ENCODE results near the gene PECR. TPM values are rescaled to one million over a fixed set of nuclear protein-coding genes. Genes with fewer than 3 reads are reported as not detected.

PECR gene
- total RNA-seq, 1 experiment from 2014 or later = 16.3 TPM

DNA sequence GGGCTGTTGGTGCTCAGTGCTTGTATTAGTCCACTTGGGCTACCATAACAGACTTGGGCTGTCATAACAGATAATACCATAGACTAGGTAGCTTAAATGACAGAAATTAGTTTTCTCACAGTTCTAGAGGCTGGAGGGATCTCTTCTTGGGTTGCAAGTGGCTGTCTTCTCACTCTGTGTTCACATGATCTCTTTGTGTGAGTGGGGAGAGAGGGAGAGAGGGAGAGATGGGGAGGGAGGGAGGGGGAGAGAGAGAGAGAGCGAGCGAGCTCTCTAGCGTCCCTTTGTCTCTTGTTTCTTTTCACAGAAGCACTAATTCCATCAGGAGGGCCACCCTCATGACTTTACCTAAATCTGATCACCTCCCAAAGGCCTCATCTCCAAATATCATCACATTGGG, 23.1 kb upstream of the PECR start:
- ChIA-PET POLR2A (no interaction called here), CTCF (interaction anchor here (1.2 kb wide), 1 partner anchor 10 kb away, joined by 5 read pairs; no protein-coding TSS in a partner anchor), RAD21 (ENCODE audit: low non-redundant PET in 1 of 2, low total read pairs in 2 of 2, uncharacterized antibody in 2 of 2, unreplicated experiment in 2 of 2) (no interaction called here)
- no peaks in the 10 kb centered on the region for H3K36me3 ChIP-seq (ENCODE audit: control insufficient read depth in 1 of 2, insufficient read depth in 2 of 2, low read length in 2 of 2)
- BruUV-seq (replicated peaks) = no TSS peak
- no peaks in the 10 kb centered on the region for H3K9me3 ChIP-seq (ENCODE audit: control insufficient read depth in 1 of 2, insufficient read depth in 1 of 2, low read depth in 1 of 2, low read length in 2 of 2)
- TF ChIP-seq EGR1 (IDR thresholded peaks at IDR 0.05; ENCODE audit: low read depth) = no peak
- TF ChIP-seq CEBPB (IDR thresholded peaks at IDR 0.05; ENCODE audit: low read depth) = no peak
- no peak for TF ChIP-seq ZBTB33 (IDR thresholded peaks at IDR 0.05; ENCODE audit: extremely low read depth, insufficient replicate concordance, low read length)
- no peak for TF ChIP-seq ATF3 (IDR thresholded peaks at IDR 0.05)
- no peak for TF ChIP-seq SRF (IDR thresholded peaks at IDR 0.05; ENCODE audit: low read depth)
- ATAC-seq (no peak), DNase-seq (ENCODE audit: low read depth, low spot score) (no peak)
- H3K4me3 ChIP-seq (replicated peaks in 1 of 2; ENCODE audit: low read depth in 1 of 2, low read length in 2 of 2) = no peak overlapping the region
- peaks cover 6% of the 10 kb centered on the region for H3K79me2 ChIP-seq (ENCODE audit: insufficient read depth, low read length)
- no peak overlapping the region for H3K4me2 ChIP-seq (ENCODE audit: low read length)
- H2AFZ ChIP-seq (ENCODE audit: low read depth, low read length, poor library complexity, severe bottlenecking) = no peak overlapping the region
- H3K9ac ChIP-seq (ENCODE audit: low read length) = no peak overlapping the region
- no peak overlapping the region for H3K27ac ChIP-seq (ENCODE audit: low read depth, low read length)
- H3K4me1 ChIP-seq (ENCODE audit: control insufficient read depth in 1 of 2, insufficient read depth in 2 of 2, low read length in 2 of 2) = peaks cover 0 to 9% of the 10 kb centered on the region in 2 experiments; a peak in 3 of 4 replicates
- intact Hi-C loops (cut with micrococcal nuclease) = no loop called here
- no peaks in the 10 kb centered on the region for H4K20me1 ChIP-seq (ENCODE audit: insufficient read depth)
- no peaks in the 10 kb centered on the region for H3K9me2 ChIP-seq (ENCODE audit: insufficient read depth)
- H3K27me3 ChIP-seq (ENCODE audit: insufficient read depth, low read length) = no peaks in the 10 kb centered on the region

GRCh38 chr2:216103213-216103612, 21.6 kb upstream of the PECR start:
- no peak for ATAC-seq
- POLR2A ChIA-PET = no interaction called here

More at GRCh38 chr2:216103213-216103612, 21.6 kb upstream of the PECR start:
- Histone ChIP-seq H3K9me2 (ENCODE audit: insufficient read depth) (no peaks in the 10 kb centered on the region), H3K4me1 (ENCODE audit: control insufficient read depth in 1 of 2, insufficient read depth in 2 of 2, low read length in 2 of 2) (peaks cover 0 to 2% of the 10 kb centered on the region in 2 experiments; a peak in 1 of 4 replicates), H3K36me3 (ENCODE audit: control insufficient read depth in 1 of 2, insufficient read depth in 2 of 2, low read length in 2 of 2) (no peaks in the 10 kb centered on the region), H3K9me3 (ENCODE audit: control insufficient read depth in 1 of 2, insufficient read depth in 1 of 2, low read depth in 1 of 2, low read length in 2 of 2) (no peaks in the 10 kb centered on the region), H3K4me3 (replicated peaks in 1 of 2; ENCODE audit: low read depth in 1 of 2, low read length in 2 of 2) (no peak overlapping the region), H2AFZ (ENCODE audit: low read depth, low read length, poor library complexity, severe bottlenecking) (no peak overlapping the region), H3K27me3 (ENCODE audit: insufficient read depth, low read length) (no peaks in the 10 kb centered on the region), H3K79me2 (ENCODE audit: insufficient read depth, low read length) (no peaks in the 10 kb centered on the region), H3K4me2 (ENCODE audit: low read length) (no peak overlapping the region), H3K27ac (ENCODE audit: low read depth, low read length) (no peak overlapping the region), H4K20me1 (ENCODE audit: insufficient read depth) (no peaks in the 10 kb centered on the region), H3K9ac (ENCODE audit: low read length) (no peak overlapping the region)
- DNase-seq (ENCODE audit: low read depth, low spot score) = no peak
- no peak for TF ChIP-seq YY1 (IDR thresholded peaks at IDR 0.05; ENCODE audit: extremely low read depth, insufficient replicate concordance, low read depth, low read length)
- TF ChIP-seq SP1 (IDR thresholded peaks at IDR 0.05; ENCODE audit: low read depth) = no peak
- TF ChIP-seq EGR1 (IDR thresholded peaks at IDR 0.05; ENCODE audit: low read depth) = no peak
- TF ChIP-seq POLR2AphosphoS5 (IDR thresholded peaks at IDR 0.05; ENCODE audit: low read depth, low read length) = no peak
- TF ChIP-seq JUND (IDR thresholded peaks at IDR 0.05) = no peak
- TF ChIP-seq ZBTB33 (IDR thresholded peaks at IDR 0.05; ENCODE audit: extremely low read depth, insufficient replicate concordance, low read length) = no peak
- intact Hi-C loops (cut with micrococcal nuclease) = no loop called here
- RAD21 ChIA-PET (ENCODE audit: low non-redundant PET in 1 of 2, low total read pairs in 2 of 2, uncharacterized antibody in 2 of 2, unreplicated experiment in 2 of 2) = no interaction called here
- no TSS peak for BruUV-seq (replicated peaks)
- CTCF ChIA-PET = no interaction called here
